ENCODE data around the gene BBS5. TPM values are rescaled to one million over a fixed set of nuclear protein-coding genes. Genes with fewer than 3 reads are reported as not detected.
A peak's percentile ranks its signal among the peaks of the same experiment; 100 is the strongest.
"Not testable (repeated sequence)": the region's sequence is repeated elsewhere in the genome, so short reads cannot be mapped to it uniquely, and the experiment has no call there.

BBS5 gene
- polyA plus RNA-seq, 1 donor from 2014 or later: 0.24 TPM

DNA sequence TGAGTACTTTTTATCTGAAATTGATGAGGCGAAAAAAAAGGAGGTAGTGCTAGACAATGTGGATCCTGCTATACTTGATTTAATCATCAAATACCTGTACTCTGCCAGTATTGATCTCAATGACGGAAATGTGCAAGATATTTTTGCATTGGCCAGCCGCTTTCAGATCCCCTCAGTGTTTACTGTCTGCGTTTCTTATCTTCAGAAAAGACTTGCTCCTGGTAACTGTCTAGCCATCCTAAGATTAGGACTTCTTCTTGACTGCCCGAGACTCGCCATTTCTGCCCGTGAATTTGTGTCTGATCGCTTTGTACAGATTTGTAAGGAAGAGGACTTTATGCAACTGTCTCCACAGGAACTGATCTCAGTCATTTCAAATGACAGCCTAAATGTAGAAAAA, 30.7 kb downstream of the BBS5 start:
- Mint-ChIP-seq H3K4me3 (no peak overlapping the region), H3K27me3 (peaks cover 2% of the 10 kb centered on the region), H3K36me3 (no peaks in the 10 kb centered on the region), H3K9me3 (no peaks in the 10 kb centered on the region), H3K4me1 (no peaks in the 10 kb centered on the region), H3K27ac (no peak overlapping the region)

- Mint-ChIP-seq H3K36me3 (no peaks in the 10 kb centered on the region), H3K27me3 (peaks cover 2% of the 10 kb centered on the region), H3K4me3 (no peak overlapping the region)
Measured at GRCh38 chr2:169510496-169510895, 31.2 kb downstream of the BBS5 start.

GRCh38 chr2:169511818-169512217, 32.5 kb downstream of the BBS5 start:
- H3K4me3 Mint-ChIP-seq: no peak overlapping the region
- H3K27ac Mint-ChIP-seq: no peak overlapping the region
- peaks cover 2% of the 10 kb centered on the region for H3K27me3 Mint-ChIP-seq
- no peaks in the 10 kb centered on the region for H3K36me3 Mint-ChIP-seq
- no peaks in the 10 kb centered on the region for H3K4me1 Mint-ChIP-seq
- H3K9me3 Mint-ChIP-seq: no peaks in the 10 kb centered on the region

More at GRCh38 chr2:169510496-169510895, 31.2 kb downstream of the BBS5 start:
- Mint-ChIP-seq H3K4me1 (no peaks in the 10 kb centered on the region), H3K9me3 (no peaks in the 10 kb centered on the region), H3K27ac (no peak overlapping the region)

GRCh38 chr2:169512525-169512924, 33.2 kb downstream of the BBS5 start:
- Mint-ChIP-seq H3K4me3 (no peak overlapping the region), H3K4me1 (no peaks in the 10 kb centered on the region), H3K36me3 (no peaks in the 10 kb centered on the region), H3K9me3 (no peaks in the 10 kb centered on the region), H3K27ac (no peak overlapping the region), H3K27me3 (peaks cover 2% of the 10 kb centered on the region)

GRCh38 chr2:169513094-169513493, 33.8 kb downstream of the BBS5 start:
- Mint-ChIP-seq H3K4me3 (no peak overlapping the region), H3K36me3 (no peaks in the 10 kb centered on the region), H3K4me1 (no peaks in the 10 kb centered on the region), H3K27ac (no peak overlapping the region), H3K27me3 (peaks cover 2% of the 10 kb centered on the region), H3K9me3 (no peaks in the 10 kb centered on the region)

DNA sequence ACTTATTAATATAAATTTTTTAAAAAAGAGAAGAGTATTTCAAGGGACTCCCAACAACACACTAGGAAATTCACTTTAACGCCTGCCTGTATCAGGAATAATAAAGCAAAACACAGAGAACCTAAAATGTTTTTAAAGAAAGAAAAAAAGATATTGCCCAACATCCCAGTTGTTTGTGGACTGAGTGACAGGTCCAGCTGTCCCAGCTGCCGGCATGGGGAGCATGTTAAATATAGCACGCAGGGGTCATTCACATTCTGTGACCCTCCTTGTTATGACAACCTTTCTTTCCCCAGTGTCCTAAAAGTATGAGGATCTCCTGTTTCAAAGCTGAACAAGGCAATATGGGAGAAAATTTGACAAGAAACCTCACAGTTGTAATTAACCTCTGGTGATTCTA, 34.6 kb downstream of the BBS5 start:
- H3K36me3 Mint-ChIP-seq: no peaks in the 10 kb centered on the region
- peaks cover 2% of the 10 kb centered on the region for H3K27me3 Mint-ChIP-seq
- no peak overlapping the region for H3K27ac Mint-ChIP-seq
- H3K4me3 Mint-ChIP-seq: no peak overlapping the region
- no peaks in the 10 kb centered on the region for H3K4me1 Mint-ChIP-seq
- H3K9me3 Mint-ChIP-seq: no peaks in the 10 kb centered on the region

GRCh38 chr2:169514758-169515157, 35.5 kb downstream of the BBS5 start:
- not testable (repeated sequence) for H3K36me3 Mint-ChIP-seq, H3K27me3 Mint-ChIP-seq, H3K4me3 Mint-ChIP-seq, H3K4me1 Mint-ChIP-seq, H3K27ac Mint-ChIP-seq, H3K9me3 Mint-ChIP-seq

- H3K27me3 Mint-ChIP-seq, H3K27ac Mint-ChIP-seq, H3K4me1 Mint-ChIP-seq, H3K9me3 Mint-ChIP-seq, H3K36me3 Mint-ChIP-seq: not testable (repeated sequence)
- peak overlapping the region in 1 of 4 donors; percentile 28 for H3K4me3 Mint-ChIP-seq
Measured at GRCh38 chr2:169516488-169516995, 37.2 kb downstream of the BBS5 start.

GRCh38 chr2:169520896-169521295, 41.6 kb downstream of the BBS5 start:
- no peaks in the 10 kb centered on the region for H3K36me3 Mint-ChIP-seq
- no peak overlapping the region for H3K27ac Mint-ChIP-seq
- H3K4me3 Mint-ChIP-seq: no peak overlapping the region
- no peaks in the 10 kb centered on the region for H3K4me1 Mint-ChIP-seq
- H3K27me3 Mint-ChIP-seq: no peaks in the 10 kb centered on the region
- no peaks in the 10 kb centered on the region for H3K9me3 Mint-ChIP-seq

GRCh38 chr2:169523681-169524080, 44.4 kb downstream of the BBS5 start:
- Mint-ChIP-seq H3K4me1 (peaks cover 0 to 2% (median 0%) of the 10 kb centered on the region in 3 donors), H3K4me3 (no peak overlapping the region), H3K36me3 (no peaks in the 10 kb centered on the region), H3K9me3 (no peaks in the 10 kb centered on the region), H3K27me3 (no peaks in the 10 kb centered on the region), H3K27ac (peak overlapping the region in 1 of 3 donors; percentile 78)

DNA sequence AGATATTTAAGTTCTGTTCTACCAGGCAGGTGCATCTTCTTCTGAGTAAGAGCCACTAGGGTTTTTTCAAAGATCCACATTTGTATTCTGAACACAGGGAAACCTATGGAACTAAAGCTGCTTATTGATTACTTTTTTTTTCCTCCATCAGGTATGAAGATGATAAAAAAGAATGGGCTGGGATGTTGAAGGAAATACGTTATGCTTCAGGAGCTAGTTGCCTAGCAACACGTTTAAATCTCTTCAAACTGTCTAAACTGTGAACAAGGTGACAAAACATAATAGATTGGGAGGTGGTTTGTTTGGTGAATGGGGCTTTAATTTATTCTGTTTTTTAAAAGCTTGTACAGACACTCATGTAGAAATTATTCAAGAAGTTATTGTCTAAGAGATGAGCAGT, 46.1 kb downstream of the BBS5 start:
- Mint-ChIP-seq H3K4me1 (peaks cover 0 to 2% (median 0%) of the 10 kb centered on the region in 3 donors), H3K36me3 (no peaks in the 10 kb centered on the region), H3K27me3 (no peaks in the 10 kb centered on the region), H3K9me3 (no peaks in the 10 kb centered on the region), H3K4me3 (no peak overlapping the region), H3K27ac (no peak overlapping the region)

DNA sequence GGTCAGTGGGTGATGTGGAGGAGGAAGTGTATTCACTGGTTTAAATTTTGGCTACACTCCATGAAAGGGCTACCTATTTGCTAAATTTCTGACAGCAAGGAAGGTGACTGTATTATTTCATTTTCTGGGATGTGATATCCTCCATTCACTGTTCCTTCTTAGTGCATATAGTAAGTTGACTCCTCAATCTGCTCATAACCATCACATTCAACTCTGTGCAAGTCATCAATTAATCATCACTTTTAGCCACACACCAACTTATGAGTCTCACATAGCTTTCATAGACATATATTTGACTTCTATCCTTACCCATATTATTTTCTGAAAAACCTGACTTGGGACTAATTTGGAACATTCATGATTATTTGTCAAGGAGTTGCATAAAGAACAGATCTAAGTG, 47.2 kb downstream of the BBS5 start:
- Mint-ChIP-seq H3K9me3 (no peaks in the 10 kb centered on the region), H3K27me3 (no peaks in the 10 kb centered on the region), H3K4me3 (no peak overlapping the region), H3K36me3 (peaks cover under 1% of the 10 kb centered on the region), H3K4me1 (peaks cover 0 to 2% (median 0%) of the 10 kb centered on the region in 3 donors), H3K27ac (peak overlapping the region in 1 of 3 donors; percentile 10)

DNA sequence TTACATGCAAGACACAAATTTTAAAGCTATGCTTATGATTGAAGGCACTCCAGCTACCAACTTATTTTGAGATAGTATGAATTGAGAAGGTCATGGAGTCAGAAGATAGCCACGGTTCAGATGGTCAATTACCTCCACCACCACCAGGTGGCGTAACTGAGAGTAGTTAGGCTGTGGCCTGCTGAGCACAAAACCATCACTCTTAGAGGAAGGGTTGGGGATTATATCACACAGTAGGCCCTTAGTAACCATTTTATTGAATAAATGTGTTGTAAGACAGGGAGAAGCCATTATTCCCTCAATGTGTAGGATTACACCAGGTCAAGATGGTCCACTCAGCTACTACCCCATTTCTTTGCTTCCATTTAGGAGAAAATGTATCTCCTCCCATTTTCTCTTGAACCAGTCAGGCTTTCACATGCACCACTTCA, 49.0 kb downstream of the BBS5 start:
- H3K36me3 Mint-ChIP-seq: peaks cover 2% of the 10 kb centered on the region
- no peaks in the 10 kb centered on the region for H3K9me3 Mint-ChIP-seq
- H3K4me1 Mint-ChIP-seq: peaks cover 0 to 2% (median 0%) of the 10 kb centered on the region in 3 donors
- H3K4me3 Mint-ChIP-seq: no peak overlapping the region
- peak overlapping the region in 1 of 3 donors; percentile 4 for H3K27ac Mint-ChIP-seq
- no peaks in the 10 kb centered on the region for H3K27me3 Mint-ChIP-seq

GRCh38 chr2:169539460-169539859, 60.2 kb downstream of the BBS5 start:
- H3K27me3 Mint-ChIP-seq, H3K4me3 Mint-ChIP-seq, H3K36me3 Mint-ChIP-seq, H3K4me1 Mint-ChIP-seq, H3K27ac Mint-ChIP-seq, H3K9me3 Mint-ChIP-seq: not testable (repeated sequence)

GRCh38 chr2:169540146-169540545, 60.9 kb downstream of the BBS5 start:
- Mint-ChIP-seq H3K27me3 (no peaks in the 10 kb centered on the region), H3K9me3 (no peaks in the 10 kb centered on the region), H3K4me1 (no peaks in the 10 kb centered on the region), H3K36me3 (peaks cover 5% of the 10 kb centered on the region), H3K27ac (no peak overlapping the region), H3K4me3 (no peak overlapping the region)

GRCh38 chr2:169542433-169542832, 63.1 kb downstream of the BBS5 start:
- Mint-ChIP-seq H3K27me3 (no peaks in the 10 kb centered on the region), H3K36me3 (peaks cover 6% of the 10 kb centered on the region), H3K4me3 (no peak overlapping the region), H3K4me1 (no peaks in the 10 kb centered on the region), H3K27ac (no peak overlapping the region), H3K9me3 (no peaks in the 10 kb centered on the region)

DNA sequence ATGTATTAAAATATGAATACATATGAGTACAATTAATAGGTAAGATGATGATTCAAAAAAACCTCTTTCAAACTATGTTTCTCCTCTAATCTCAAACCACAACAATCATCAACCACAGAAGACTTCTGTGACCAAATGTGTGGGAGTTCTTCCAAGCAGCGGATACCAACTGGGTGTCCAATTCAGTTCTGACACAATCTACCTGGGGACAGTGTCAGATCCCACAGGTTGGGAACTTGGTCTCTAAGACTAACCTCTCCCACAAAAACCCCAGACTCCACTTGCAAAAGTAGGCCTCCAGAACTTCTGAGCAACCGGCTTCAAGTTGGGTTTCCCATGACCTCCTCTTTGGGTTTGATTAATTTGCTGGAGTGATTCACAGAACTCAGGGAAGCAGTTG, 67.5 kb downstream of the BBS5 start:
- Mint-ChIP-seq H3K4me3 (no peak overlapping the region), H3K27ac (no peak overlapping the region), H3K36me3 (peaks cover 7% of the 10 kb centered on the region), H3K9me3 (no peaks in the 10 kb centered on the region), H3K4me1 (no peaks in the 10 kb centered on the region), H3K27me3 (no peaks in the 10 kb centered on the region)

Data from IgD-negative memory B cell (primary cell).